ENCODE data around the gene EFCAB14. TPM values are rescaled to one million over a fixed set of nuclear protein-coding genes. Genes with fewer than 3 reads are reported as not detected.

The EFCAB14 gene
- total and polyA plus RNA-seq, 2 donors (not counting 3 experiments of a cell fraction or from before 2014, with no cell fraction given): 30.0 to 81.7 TPM

DNA sequence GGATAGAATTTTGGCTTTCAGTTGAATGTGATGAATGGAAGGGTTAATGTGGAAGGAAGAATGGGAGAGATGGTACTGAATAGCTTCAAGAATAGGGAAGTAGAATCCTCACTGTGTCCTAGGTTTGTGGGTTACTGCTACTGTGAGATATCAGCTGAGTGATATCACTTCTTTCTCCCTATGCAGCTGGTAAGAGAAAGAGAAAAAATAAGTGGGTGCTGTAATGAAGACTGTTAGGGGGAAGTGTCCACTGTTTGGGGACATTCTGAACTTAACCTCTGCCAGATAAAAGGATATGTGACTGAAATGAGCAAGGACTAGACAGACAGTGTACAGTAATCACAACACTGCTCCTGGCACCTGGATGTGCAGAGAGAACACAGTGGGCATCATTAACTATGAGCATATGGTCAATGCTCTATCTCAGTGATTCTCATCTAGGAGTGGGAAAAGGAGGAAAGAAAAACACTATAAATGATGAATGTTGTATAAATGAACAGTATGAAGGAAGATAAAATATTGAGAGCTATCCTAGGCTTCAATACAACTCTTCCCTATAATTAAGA, 76.7 kb downstream of the EFCAB14 start:
- DNase-seq (ENCODE audit: low read depth, low spot score) (no peak), FAIRE-seq (no peak)
- dilution Hi-C loops (cut with MboI; ENCODE audit: extremely low pct_ligation_motif_present, low sequenced_read_pairs) (no loop called here), intact Hi-C loops (cut with micrococcal nuclease) (no loop called here)
- CTCF ChIA-PET: interaction anchor here (1.4 kb wide), 1 partner anchor 11 kb away, joined by 6 read pairs; no protein-coding TSS in a partner anchor
- no peak overlapping the region for H3K4me3 ChIP-seq (replicated peaks in 1 of 3; ENCODE audit: insufficient read depth in 1 of 3, low read depth in 1 of 3, low read length in 3 of 3)
- BruUV-seq (replicated peaks): no TSS peak
- H4K20me1 ChIP-seq (replicated peaks; ENCODE audit: control insufficient read depth, extremely low read depth, insufficient read depth, low read length): no peaks in the 10 kb centered on the region
- POLR2A ChIA-PET: no interaction called here
- H3K27me3 ChIP-seq (ENCODE audit: control insufficient read depth in 2 of 2, insufficient read depth in 2 of 2, low read length in 2 of 2): no peaks in the 10 kb centered on the region
- no peak overlapping the region for H3K9ac ChIP-seq (replicated peaks; ENCODE audit: extremely low read depth, insufficient read depth, low read length)
- H3K4me2 ChIP-seq (ENCODE audit: insufficient read depth, low read length): no peak overlapping the region
- H3K27ac ChIP-seq (ENCODE audit: insufficient read depth, low read depth, low read length): no peak overlapping the region
- H3K36me3 ChIP-seq (ENCODE audit: control insufficient read depth in 2 of 2, extremely low read depth in 1 of 2, insufficient read depth in 2 of 2, low read length in 2 of 2): peaks cover 0 to 3% of the 10 kb centered on the region in 2 experiments
- no peaks in the 10 kb centered on the region for H3K79me2 ChIP-seq (ENCODE audit: control insufficient read depth, insufficient read depth, low read length)
- no peak overlapping the region for H2AFZ ChIP-seq (ENCODE audit: low read depth, low read length)
- H3K4me1 ChIP-seq (ENCODE audit: control insufficient read depth, extremely low read depth, insufficient read depth, low read length): no peaks in the 10 kb centered on the region
- TF ChIP-seq, protein P1, sequence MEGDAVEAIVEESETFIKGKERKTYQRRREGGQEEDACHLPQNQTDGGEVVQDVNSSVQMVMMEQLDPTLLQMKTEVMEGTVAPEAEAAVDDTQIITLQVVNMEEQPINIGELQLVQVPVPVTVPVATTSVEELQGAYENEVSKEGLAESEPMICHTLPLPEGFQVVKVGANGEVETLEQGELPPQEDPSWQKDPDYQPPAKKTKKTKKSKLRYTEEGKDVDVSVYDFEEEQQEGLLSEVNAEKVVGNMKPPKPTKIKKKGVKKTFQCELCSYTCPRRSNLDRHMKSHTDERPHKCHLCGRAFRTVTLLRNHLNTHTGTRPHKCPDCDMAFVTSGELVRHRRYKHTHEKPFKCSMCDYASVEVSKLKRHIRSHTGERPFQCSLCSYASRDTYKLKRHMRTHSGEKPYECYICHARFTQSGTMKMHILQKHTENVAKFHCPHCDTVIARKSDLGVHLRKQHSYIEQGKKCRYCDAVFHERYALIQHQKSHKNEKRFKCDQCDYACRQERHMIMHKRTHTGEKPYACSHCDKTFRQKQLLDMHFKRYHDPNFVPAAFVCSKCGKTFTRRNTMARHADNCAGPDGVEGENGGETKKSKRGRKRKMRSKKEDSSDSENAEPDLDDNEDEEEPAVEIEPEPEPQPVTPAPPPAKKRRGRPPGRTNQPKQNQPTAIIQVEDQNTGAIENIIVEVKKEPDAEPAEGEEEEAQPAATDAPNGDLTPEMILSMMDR (IDR thresholded peaks at IDR 0.05; ENCODE audit: extremely low read depth in 1 of 2, insufficient read depth in 1 of 2, low read depth in 1 of 2, low read length in 2 of 2): no peak
- TF ChIP-seq POLR2AphosphoS5 (IDR thresholded peaks at IDR 0.05; ENCODE audit: insufficient read depth, low read depth, low read length) (no peak), POLR2A (IDR thresholded peaks at IDR 0.05; ENCODE audit: low read depth, low read length) (no peak), GATA2 (IDR thresholded peaks at IDR 0.05; ENCODE audit: insufficient read depth, insufficient read length, low read depth, low read length) (no peak), EZH2 (IDR thresholded peaks at IDR 0.05; ENCODE audit: borderline replicate concordance, low read depth, low read length, severe bottlenecking) (no peak)
- H3K9me3 ChIP-seq (replicated peaks; ENCODE audit: control insufficient read depth, insufficient read depth, low read length): no peaks in the 10 kb centered on the region
- no peaks in the 10 kb centered on the region for H3K9me1 ChIP-seq (replicated peaks; ENCODE audit: control insufficient read depth, extremely low read depth, insufficient read depth, low read length)

DNA sequence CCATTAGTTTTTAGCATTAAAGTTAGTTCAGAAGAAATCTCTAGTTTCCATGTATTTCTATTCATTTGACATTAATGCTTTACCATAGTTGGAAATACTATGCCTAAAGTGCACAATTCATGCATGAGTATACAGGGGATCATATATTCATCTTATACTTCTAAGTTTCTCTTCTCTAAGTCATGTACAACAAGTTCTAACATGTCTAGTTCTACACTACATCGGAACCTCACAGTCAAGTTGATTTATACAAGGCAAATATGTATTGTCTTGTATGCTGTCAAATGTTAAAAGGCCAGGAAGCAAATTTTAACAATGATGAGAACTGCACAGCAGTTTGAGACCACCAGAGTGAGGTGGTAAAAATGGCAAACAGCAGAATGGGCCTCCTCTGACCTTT, 79.4 kb downstream of the EFCAB14 start:
- dilution Hi-C loops (cut with MboI; ENCODE audit: extremely low pct_ligation_motif_present, low sequenced_read_pairs) (no loop called here), intact Hi-C loops (cut with micrococcal nuclease) (no loop called here)
- Histone ChIP-seq H3K4me2 (ENCODE audit: insufficient read depth, low read length) (no peak overlapping the region), H3K4me1 (ENCODE audit: control insufficient read depth, extremely low read depth, insufficient read depth, low read length) (no peaks in the 10 kb centered on the region), H3K79me2 (ENCODE audit: control insufficient read depth, insufficient read depth, low read length) (no peaks in the 10 kb centered on the region), H3K27ac (ENCODE audit: insufficient read depth, low read depth, low read length) (no peak overlapping the region), H3K9me3 (replicated peaks; ENCODE audit: control insufficient read depth, insufficient read depth, low read length) (no peaks in the 10 kb centered on the region), H4K20me1 (replicated peaks; ENCODE audit: control insufficient read depth, extremely low read depth, insufficient read depth, low read length) (no peaks in the 10 kb centered on the region), H3K36me3 (ENCODE audit: control insufficient read depth in 2 of 2, extremely low read depth in 1 of 2, insufficient read depth in 2 of 2, low read length in 2 of 2) (peaks cover 0 to 10% of the 10 kb centered on the region in 2 experiments), H3K27me3 (ENCODE audit: control insufficient read depth in 2 of 2, insufficient read depth in 2 of 2, low read length in 2 of 2) (no peaks in the 10 kb centered on the region), H3K9ac (replicated peaks; ENCODE audit: extremely low read depth, insufficient read depth, low read length) (no peak overlapping the region), H2AFZ (ENCODE audit: low read depth, low read length) (no peak overlapping the region), H3K4me3 (replicated peaks in 1 of 3; ENCODE audit: insufficient read depth in 1 of 3, low read depth in 1 of 3, low read length in 3 of 3) (no peak overlapping the region), H3K9me1 (replicated peaks; ENCODE audit: control insufficient read depth, extremely low read depth, insufficient read depth, low read length) (no peaks in the 10 kb centered on the region)
- no peak for FAIRE-seq
- BruUV-seq (replicated peaks): no TSS peak
- DNase-seq (ENCODE audit: low read depth, low spot score): no peak
- ChIA-PET CTCF (no interaction called here), POLR2A (no interaction called here)
- TF ChIP-seq POLR2A (IDR thresholded peaks at IDR 0.05; ENCODE audit: low read depth, low read length) (no peak), MYC (IDR thresholded peaks at IDR 0.05; ENCODE audit: low read depth, low read length) (no peak), JUN (IDR thresholded peaks at IDR 0.05; ENCODE audit: borderline replicate concordance, insufficient read depth, insufficient read length, low read depth) (no peak), GATA2 (IDR thresholded peaks at IDR 0.05; ENCODE audit: insufficient read depth, insufficient read length, low read depth, low read length) (no peak), POLR2AphosphoS5 (IDR thresholded peaks at IDR 0.05; ENCODE audit: insufficient read depth, low read depth, low read length) (no peak), EZH2 (IDR thresholded peaks at IDR 0.05; ENCODE audit: borderline replicate concordance, low read depth, low read length, severe bottlenecking) (no peak), FOS (IDR thresholded peaks at IDR 0.05; ENCODE audit: borderline replicate concordance, insufficient read depth, low read length) (no peak)
- TF ChIP-seq, protein P2, sequence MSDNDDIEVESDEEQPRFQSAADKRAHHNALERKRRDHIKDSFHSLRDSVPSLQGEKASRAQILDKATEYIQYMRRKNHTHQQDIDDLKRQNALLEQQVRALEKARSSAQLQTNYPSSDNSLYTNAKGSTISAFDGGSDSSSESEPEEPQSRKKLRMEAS (IDR thresholded peaks at IDR 0.05; ENCODE audit: insufficient read depth, insufficient read length): no peak
- TF ChIP-seq, protein P1 (IDR thresholded peaks at IDR 0.05; ENCODE audit: extremely low read depth in 1 of 2, insufficient read depth in 1 of 2, low read depth in 1 of 2, low read length in 2 of 2): no peak

All from endothelial cell of umbilical vein (primary cell).